ENCODE measurements around the gene COL13A1.

The COL13A1 gene

DNA sequence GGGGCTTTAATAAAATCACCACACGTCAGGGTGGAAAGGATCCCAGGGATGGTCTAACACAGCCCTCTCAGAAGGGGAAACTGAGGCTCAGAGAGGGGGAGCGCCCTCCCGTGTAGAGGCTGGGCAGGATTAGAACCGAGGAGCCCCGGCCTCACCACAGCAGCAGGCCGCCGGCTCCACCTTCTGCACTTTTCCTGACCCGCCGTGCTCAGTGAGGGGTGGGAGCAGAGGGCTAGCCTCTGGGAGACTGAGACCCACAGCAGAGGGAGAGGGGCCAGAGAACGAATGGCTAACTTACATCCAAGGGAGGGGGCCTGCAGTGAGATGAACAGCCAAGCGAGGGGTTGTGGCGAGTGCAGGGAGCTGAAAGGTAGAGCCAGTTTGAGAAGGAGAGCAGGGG, 79.5 kb downstream of the COL13A1 start (continued):
- TF ChIP-seq, protein P1, sequence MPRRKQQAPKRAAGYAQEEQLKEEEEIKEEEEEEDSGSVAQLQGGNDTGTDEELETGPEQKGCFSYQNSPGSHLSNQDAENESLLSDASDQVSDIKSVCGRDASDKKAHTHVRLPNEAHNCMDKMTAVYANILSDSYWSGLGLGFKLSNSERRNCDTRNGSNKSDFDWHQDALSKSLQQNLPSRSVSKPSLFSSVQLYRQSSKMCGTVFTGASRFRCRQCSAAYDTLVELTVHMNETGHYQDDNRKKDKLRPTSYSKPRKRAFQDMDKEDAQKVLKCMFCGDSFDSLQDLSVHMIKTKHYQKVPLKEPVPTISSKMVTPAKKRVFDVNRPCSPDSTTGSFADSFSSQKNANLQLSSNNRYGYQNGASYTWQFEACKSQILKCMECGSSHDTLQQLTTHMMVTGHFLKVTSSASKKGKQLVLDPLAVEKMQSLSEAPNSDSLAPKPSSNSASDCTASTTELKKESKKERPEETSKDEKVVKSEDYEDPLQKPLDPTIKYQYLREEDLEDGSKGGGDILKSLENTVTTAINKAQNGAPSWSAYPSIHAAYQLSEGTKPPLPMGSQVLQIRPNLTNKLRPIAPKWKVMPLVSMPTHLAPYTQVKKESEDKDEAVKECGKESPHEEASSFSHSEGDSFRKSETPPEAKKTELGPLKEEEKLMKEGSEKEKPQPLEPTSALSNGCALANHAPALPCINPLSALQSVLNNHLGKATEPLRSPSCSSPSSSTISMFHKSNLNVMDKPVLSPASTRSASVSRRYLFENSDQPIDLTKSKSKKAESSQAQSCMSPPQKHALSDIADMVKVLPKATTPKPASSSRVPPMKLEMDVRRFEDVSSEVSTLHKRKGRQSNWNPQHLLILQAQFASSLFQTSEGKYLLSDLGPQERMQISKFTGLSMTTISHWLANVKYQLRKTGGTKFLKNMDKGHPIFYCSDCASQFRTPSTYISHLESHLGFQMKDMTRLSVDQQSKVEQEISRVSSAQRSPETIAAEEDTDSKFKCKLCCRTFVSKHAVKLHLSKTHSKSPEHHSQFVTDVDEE (CRISPR knock-in tag; IDR thresholded peaks at IDR 0.05) = no peak

DNA sequence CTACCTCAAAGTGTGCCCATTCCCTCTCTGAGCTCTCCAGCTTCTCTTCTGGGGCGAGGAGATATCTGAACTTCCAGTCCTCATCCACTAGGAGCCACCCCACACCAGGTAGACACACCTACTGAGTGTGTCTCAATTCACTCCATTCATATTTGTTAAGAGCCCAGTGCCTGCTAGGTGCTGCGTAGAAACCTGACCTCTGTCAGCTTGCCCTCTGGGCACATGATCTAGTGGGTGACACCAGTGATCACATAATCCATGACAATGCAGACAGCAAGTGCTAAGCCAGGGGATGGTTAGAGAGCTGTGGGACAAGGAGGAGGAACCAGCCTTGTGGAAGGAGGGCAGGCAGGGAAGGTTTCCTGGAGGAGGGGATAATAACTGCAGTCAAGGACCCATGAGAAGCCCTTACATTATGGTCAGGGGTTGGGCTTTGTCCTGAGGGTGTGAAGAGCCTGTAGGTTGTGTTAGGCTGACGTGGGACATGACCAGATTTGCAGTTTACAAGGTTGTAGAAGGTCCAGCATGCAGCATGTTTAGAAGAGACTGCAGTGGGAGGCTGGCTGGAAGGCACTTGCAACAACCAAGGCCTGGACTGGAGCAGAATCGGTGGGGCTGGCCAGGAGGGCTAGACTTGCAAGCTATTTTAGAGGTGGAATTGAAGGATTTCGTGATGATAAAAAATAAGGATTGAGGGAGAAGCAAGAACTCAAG, 81.8 kb downstream of the COL13A1 start:
- no peak for ATAC-seq
- TF ChIP-seq, protein P2, sequence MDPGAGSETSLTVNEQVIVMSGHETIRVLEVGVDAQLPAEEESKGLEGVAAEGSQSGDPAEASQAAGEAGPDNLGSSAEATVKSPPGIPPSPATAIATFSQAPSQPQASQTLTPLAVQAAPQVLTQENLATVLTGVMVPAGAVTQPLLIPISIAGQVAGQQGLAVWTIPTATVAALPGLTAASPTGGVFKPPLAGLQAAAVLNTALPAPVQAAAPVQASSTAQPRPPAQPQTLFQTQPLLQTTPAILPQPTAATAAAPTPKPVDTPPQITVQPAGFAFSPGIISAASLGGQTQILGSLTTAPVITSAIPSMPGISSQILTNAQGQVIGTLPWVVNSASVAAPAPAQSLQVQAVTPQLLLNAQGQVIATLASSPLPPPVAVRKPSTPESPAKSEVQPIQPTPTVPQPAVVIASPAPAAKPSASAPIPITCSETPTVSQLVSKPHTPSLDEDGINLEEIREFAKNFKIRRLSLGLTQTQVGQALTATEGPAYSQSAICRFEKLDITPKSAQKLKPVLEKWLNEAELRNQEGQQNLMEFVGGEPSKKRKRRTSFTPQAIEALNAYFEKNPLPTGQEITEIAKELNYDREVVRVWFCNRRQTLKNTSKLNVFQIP (CRISPR knock-in tag; IDR thresholded peaks at IDR 0.05; ENCODE audit: borderline replicate concordance, low read depth) = no peak
- TF ChIP-seq ZC3H10 (CRISPR knock-in tag; IDR thresholded peaks at IDR 0.05) (no peak), OSR1 (CRISPR knock-in tag; IDR thresholded peaks at IDR 0.05) (no peak), GLIS3 (CRISPR knock-in tag; IDR thresholded peaks at IDR 0.05) (no peak), ZFP3 (CRISPR knock-in tag; IDR thresholded peaks at IDR 0.05) (no peak), RARB (CRISPR knock-in tag; IDR thresholded peaks at IDR 0.05) (no peak), ZFP30 (CRISPR knock-in tag; IDR thresholded peaks at IDR 0.05) (no peak), ZNF8 (CRISPR knock-in tag; IDR thresholded peaks at IDR 0.05) (no peak), BACH2 (CRISPR knock-in tag; IDR thresholded peaks at IDR 0.05; ENCODE audit: borderline replicate concordance) (no peak), ZNF565 (CRISPR knock-in tag; conservative IDR thresholded peaks at IDR 0.05; ENCODE audit: low read depth) (no peak), ESRRG (CRISPR knock-in tag; IDR thresholded peaks at IDR 0.05) (no peak), ZNF70 (CRISPR knock-in tag; IDR thresholded peaks at IDR 0.05) (no peak), ISL1 (CRISPR knock-in tag; IDR thresholded peaks at IDR 0.05) (no peak), ARNTL (CRISPR knock-in tag; IDR thresholded peaks at IDR 0.05; ENCODE audit: borderline replicate concordance, low read depth) (no peak), SNAI2 (CRISPR knock-in tag; IDR thresholded peaks at IDR 0.05) (no peak), PPARA (CRISPR knock-in tag; IDR thresholded peaks at IDR 0.05; ENCODE audit: borderline replicate concordance) (no peak)
- TF ChIP-seq, protein P3, sequence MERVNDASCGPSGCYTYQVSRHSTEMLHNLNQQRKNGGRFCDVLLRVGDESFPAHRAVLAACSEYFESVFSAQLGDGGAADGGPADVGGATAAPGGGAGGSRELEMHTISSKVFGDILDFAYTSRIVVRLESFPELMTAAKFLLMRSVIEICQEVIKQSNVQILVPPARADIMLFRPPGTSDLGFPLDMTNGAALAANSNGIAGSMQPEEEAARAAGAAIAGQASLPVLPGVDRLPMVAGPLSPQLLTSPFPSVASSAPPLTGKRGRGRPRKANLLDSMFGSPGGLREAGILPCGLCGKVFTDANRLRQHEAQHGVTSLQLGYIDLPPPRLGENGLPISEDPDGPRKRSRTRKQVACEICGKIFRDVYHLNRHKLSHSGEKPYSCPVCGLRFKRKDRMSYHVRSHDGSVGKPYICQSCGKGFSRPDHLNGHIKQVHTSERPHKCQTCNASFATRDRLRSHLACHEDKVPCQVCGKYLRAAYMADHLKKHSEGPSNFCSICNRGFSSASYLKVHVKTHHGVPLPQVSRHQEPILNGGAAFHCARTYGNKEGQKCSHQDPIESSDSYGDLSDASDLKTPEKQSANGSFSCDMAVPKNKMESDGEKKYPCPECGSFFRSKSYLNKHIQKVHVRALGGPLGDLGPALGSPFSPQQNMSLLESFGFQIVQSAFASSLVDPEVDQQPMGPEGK (CRISPR knock-in tag; IDR thresholded peaks at IDR 0.05; ENCODE audit: borderline replicate concordance) = no peak
- TF ChIP-seq, protein P4, sequence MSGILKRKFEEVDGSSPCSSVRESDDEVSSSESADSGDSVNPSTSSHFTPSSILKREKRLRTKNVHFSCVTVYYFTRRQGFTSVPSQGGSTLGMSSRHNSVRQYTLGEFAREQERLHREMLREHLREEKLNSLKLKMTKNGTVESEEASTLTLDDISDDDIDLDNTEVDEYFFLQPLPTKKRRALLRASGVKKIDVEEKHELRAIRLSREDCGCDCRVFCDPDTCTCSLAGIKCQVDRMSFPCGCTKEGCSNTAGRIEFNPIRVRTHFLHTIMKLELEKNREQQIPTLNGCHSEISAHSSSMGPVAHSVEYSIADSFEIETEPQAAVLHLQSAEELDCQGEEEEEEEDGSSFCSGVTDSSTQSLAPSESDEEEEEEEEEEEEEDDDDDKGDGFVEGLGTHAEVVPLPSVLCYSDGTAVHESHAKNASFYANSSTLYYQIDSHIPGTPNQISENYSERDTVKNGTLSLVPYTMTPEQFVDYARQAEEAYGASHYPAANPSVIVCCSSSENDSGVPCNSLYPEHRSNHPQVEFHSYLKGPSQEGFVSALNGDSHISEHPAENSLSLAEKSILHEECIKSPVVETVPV (CRISPR knock-in tag; IDR thresholded peaks at IDR 0.05) = no peak

DNA sequence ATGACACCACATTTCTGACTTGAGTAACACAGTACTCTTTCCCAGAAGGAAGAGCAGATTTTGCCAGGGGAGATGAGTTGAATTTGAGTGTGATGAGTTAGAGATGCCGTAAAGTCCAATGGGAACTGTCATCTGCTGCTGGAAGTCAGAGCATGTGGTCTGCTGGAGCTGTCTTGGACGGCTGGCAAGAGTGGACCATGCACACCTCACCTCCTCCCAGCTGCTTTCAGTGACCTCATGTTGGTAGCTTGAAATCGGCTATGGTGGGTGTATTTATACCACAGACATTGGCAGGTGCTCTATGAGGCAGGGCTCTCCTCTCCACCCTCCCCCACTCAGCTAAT, 82.3 kb downstream of the COL13A1 start:
- TF ChIP-seq, protein P5, sequence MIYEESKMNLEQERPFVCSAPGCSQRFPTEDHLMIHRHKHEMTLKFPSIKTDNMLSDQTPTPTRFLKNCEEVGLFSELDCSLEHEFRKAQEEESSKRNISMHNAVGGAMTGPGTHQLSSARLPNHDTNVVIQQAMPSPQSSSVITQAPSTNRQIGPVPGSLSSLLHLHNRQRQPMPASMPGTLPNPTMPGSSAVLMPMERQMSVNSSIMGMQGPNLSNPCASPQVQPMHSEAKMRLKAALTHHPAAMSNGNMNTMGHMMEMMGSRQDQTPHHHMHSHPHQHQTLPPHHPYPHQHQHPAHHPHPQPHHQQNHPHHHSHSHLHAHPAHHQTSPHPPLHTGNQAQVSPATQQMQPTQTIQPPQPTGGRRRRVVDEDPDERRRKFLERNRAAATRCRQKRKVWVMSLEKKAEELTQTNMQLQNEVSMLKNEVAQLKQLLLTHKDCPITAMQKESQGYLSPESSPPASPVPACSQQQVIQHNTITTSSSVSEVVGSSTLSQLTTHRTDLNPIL (CRISPR knock-in tag; IDR thresholded peaks at IDR 0.05; ENCODE audit: low read depth) = no peak
- TF ChIP-seq, protein P2 (CRISPR knock-in tag; IDR thresholded peaks at IDR 0.05; ENCODE audit: borderline replicate concordance, low read depth) = no peak
- TF ChIP-seq TOX (CRISPR knock-in tag; IDR thresholded peaks at IDR 0.05; ENCODE audit: borderline replicate concordance) (no peak), CSDC2 (CRISPR knock-in tag; IDR thresholded peaks at IDR 0.05) (no peak), GLIS3 (CRISPR knock-in tag; IDR thresholded peaks at IDR 0.05) (no peak), ZNF8 (CRISPR knock-in tag; IDR thresholded peaks at IDR 0.05) (no peak), ZNF565 (CRISPR knock-in tag; conservative IDR thresholded peaks at IDR 0.05; ENCODE audit: low read depth) (no peak), PPARA (CRISPR knock-in tag; IDR thresholded peaks at IDR 0.05; ENCODE audit: borderline replicate concordance) (no peak), RARB (CRISPR knock-in tag; IDR thresholded peaks at IDR 0.05) (no peak), ZC3H10 (CRISPR knock-in tag; IDR thresholded peaks at IDR 0.05) (no peak), ZNF70 (CRISPR knock-in tag; IDR thresholded peaks at IDR 0.05) (no peak), SNAI2 (CRISPR knock-in tag; IDR thresholded peaks at IDR 0.05) (no peak), OSR1 (CRISPR knock-in tag; IDR thresholded peaks at IDR 0.05) (no peak), ARNTL (CRISPR knock-in tag; IDR thresholded peaks at IDR 0.05; ENCODE audit: borderline replicate concordance, low read depth) (no peak), TCF4 (CRISPR knock-in tag; IDR thresholded peaks at IDR 0.05; ENCODE audit: borderline replicate concordance) (no peak)
- TF ChIP-seq, protein P1 (CRISPR knock-in tag; IDR thresholded peaks at IDR 0.05) = no peak
- no peak for ATAC-seq

Measured in SK-N-SH treated with all-trans-retinoic acid at 6 μM for 48 hours (cell line).